ENCODE data around the gene PGM5.

DNA sequence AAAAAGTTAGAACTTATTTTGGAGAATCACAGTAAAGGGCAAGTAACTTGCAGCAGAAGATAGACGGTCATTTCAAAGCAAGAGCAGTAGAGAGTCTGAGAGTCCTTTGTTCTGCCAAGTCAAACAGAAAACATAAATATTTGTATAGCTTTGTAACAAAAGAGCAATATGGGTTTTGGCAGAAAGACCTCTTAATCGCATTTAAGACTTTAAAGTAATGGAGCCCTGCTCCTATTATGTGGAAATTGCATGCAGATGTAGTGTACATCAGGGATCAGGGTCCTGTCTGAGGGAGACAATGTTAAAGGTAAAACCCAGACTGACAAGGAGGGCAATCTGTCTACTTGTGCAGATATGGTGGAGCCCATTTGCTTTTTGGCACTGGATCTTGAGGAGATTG, 87.2 kb downstream of the PGM5 start:
- TF ChIP-seq ZNF274 (IDR thresholded peaks at IDR 0.05; ENCODE audit: low read depth, low read length) (no peak), SUZ12 (IDR thresholded peaks at IDR 0.05; ENCODE audit: extremely low read depth, insufficient read depth, insufficient read length) (no peak), YY1 (IDR thresholded peaks at IDR 0.05; ENCODE audit: insufficient read depth, insufficient read length) (no peak)
